G401 (cell line): ENCODE measurements around the gene SMARCAL1. TPM values are rescaled to one million over a fixed set of nuclear protein-coding genes. Genes with fewer than 3 reads are reported as not detected.

Experiments used
- DNase-seq: peaks from one replicate; pipeline ENCODE4 v3.0.0-alpha.2; 2015; ENCODE audit warnings: low spot score
- in situ Hi-C: cut with HindIII; loops from 2 replicates; pipeline ENCODE4 v1.10.0; 2016; ENCODE audit warnings: low sequenced_read_pairs, mixed read lengths
- total RNA-seq: library from RNA; depleted of rRNA; stranded (reverse); fragments of >200 nt; shearing (Covaris generic); gene quantifications from 2 replicates; pipeline ENCODE4 v1.2.3, GENCODE V29; 2014

Gene SMARCAL1
- total RNA-seq, 1 experiment from 2014 or later = 12.6 TPM

DNA sequence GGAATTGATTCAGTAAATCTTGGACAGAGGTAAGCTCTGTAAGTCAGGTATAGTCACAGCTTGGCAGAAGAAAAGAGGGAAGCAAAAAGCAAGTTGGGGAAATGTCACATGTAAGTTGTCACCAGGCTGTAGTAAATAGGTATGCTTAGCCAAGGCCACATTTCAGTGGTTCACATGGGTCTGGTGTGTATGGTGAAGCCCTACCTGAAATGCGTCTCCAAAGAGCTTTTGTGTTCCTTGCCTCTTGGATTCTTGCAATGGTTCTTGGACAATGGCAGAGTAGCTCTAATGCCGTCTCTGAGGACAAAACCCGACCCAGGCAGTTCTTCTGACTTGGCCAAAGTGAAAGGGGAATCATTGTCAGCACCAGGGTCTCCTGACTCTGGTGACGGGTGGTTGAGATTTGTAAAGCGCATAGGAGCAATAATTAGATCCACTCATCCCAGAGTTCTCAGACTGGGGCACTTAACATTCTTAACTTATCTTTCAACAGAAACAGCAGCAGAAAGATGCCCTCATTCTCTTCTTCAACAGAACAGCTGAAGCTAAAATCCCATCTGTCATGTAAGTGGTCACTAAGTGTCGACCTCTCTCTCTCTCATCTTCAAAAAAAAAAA is 51.9 kb downstream of the SMARCAL1 start:
- DNase-seq = no peak
- in situ Hi-C loops = no loop called here

GRCh38 chr2:216465579-216466195 is 53.4 kb downstream of the SMARCAL1 start:
- no peak for DNase-seq
- in situ Hi-C loops = no loop called here

- in situ Hi-C loops = no loop called here
- no peak for DNase-seq
Observed at GRCh38 chr2:216467845-216468244, 55.6 kb downstream of the SMARCAL1 start.

DNA sequence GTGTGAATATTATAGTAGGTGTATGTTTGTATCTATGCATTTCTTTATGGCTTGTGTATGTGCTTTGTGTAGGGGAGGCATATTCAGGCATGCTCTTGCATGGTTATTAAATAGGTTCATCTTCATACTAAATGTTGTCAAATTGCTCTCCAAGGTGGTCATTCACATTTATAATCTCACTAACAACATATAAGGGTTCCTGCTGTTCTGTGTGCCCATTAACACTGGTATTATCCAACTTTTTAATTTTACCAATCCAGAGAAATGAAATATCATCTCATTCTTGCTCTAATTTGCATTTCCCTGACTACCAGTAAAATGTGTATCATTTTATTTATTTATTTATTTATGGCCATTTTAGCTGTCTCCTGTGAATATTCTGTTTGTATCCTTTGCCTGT is 57.4 kb downstream of the SMARCAL1 start:
- no peak for DNase-seq
- in situ Hi-C loops = no loop called here

GRCh38 chr2:216473187-216473586 is 60.9 kb downstream of the SMARCAL1 start:
- DNase-seq = no peak
- in situ Hi-C loops = no loop called here

GRCh38 chr2:216474925-216475670 is 62.8 kb downstream of the SMARCAL1 start:
- in situ Hi-C loops = no loop called here
- no peak for DNase-seq

DNA sequence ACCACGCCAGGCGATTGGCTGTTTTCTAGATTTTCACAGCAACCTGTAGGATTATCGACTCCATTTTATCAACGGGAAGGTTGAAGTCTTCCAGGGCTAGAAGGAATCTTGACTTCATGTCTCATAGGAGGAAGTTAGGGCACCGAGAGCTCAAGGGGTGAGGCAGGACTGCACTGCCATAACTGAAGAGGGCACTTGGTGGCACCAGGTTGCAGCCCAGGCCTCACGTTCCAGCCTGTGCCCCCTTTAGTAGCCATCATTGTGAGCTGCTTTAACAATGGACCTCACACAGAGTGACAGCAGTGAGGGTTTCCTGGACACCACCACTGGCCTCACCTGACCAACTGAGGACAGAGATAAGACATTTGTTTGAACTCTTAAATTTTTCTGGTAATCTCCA is 63.5 kb downstream of the SMARCAL1 start:
- DNase-seq = no peak
- in situ Hi-C loops = no loop called here

- in situ Hi-C loops = no loop called here
- DNase-seq = no peak
Observed at GRCh38 chr2:216477283-216478035, 65.2 kb downstream of the SMARCAL1 start.

DNA sequence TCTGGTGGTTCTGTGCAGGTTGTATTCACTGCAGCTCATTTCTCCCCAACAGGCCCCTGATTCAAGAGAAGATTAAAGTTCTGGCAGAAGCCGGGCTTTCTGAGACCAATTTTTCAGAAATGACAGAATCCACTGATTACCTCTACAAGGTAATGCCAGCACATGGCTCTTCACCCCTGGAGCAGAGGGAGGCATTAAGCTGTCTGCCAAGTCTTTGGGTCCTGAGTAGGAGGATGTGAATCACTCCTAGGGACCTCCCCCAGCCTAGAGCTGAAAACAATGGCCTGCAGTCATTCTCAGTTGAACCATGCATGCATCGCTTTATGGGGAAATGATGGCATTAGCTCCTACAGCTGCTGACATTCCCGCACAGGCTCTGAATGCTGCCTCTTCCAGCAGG is 65.9 kb downstream of the SMARCAL1 start:
- in situ Hi-C loops = no loop called here
- no peak for DNase-seq

GRCh38 chr2:216478791-216479190 is 66.5 kb downstream of the SMARCAL1 start:
- DNase-seq = no peak
- in situ Hi-C loops = no loop called here

DNA sequence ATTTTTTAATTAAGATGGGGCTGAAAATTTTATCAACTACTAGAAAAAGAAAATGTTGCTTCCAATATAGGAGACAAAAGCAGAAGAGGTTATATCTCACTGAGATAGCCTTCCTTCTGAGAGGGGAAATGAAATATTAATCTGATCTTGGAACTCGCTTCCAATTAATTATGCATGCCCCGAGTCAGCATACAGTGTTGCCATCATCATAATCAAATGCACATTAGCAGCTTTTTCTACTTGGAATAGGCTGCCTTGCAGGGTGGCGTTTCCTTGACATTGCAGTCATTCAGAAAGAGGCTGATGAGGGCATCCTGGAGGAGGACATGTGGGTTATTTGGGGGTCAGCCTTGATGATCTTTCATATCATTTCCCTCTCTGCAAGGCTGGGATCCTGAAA is 67.9 kb downstream of the SMARCAL1 start:
- in situ Hi-C loops = no loop called here
- DNase-seq = no peak

DNA sequence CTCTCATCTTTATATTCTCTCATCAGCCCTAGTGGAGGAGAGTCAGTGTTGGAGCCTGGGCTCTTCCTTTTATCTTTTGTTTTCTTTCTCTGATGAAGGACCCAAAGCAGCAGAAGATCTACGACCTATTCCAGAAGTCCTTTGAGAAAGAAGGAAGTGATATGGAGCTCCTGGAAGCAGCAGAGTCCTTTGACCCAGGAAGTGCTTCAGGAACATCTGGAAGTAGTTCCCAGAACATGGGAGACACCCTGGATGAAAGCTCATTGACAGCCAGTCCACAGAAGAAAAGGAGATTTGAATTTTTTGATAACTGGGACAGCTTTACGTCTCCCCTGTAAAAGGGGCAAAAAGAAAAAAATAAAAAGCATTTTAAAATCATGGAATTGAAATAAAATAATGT is 70.4 kb downstream of the SMARCAL1 start:
- no peak for DNase-seq
- in situ Hi-C loops = no loop called here

GRCh38 chr2:216485237-216485636 is 73.0 kb downstream of the SMARCAL1 start:
- in situ Hi-C loops = no loop called here
- DNase-seq = no peak

GRCh38 chr2:216485745-216486144 is 73.5 kb downstream of the SMARCAL1 start:
- DNase-seq = no peak
- in situ Hi-C loops = no loop called here

DNA sequence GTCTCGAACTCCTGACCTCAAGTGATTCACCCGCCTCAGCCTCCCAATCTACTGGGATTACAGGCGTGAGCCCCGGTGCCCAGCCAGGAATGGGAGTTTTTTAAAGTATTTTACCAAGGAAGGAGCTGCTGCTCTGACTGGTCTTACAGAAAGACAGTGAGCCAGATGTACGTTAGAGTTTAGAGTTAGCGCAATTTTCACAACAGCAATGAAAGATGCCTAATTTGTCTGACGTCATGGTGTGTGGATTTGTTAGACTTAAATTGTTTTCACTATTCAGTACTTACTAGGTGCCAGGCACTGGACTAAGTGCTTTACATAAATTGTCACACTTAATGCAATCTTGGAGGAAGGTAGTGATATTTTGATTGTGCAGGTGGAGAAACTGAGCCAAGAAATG is 74.0 kb downstream of the SMARCAL1 start:
- no peak for DNase-seq
- in situ Hi-C loops = no loop called here

GRCh38 chr2:216486708-216487107 is 74.4 kb downstream of the SMARCAL1 start:
- no peak for DNase-seq
- in situ Hi-C loops = no loop called here

- DNase-seq = no peak
- in situ Hi-C loops = no loop called here
Observed at GRCh38 chr2:216490061-216490460, 77.8 kb downstream of the SMARCAL1 start.

- DNase-seq = no peak
- in situ Hi-C loops = no loop called here
Observed at GRCh38 chr2:216491793-216492596, 79.7 kb downstream of the SMARCAL1 start.
